A549 (cell line): ENCODE results near the gene TTPAL. TPM values are rescaled to one million over a fixed set of nuclear protein-coding genes. Genes with fewer than 3 reads are reported as not detected.

Source experiments
- ATAC-seq, 2 experiments: fragments of 200-7000 bp in 1 of 2; fragments of >200 bp in 1 of 2; cut with Nextera tagmentation in 1 of 2; cut with Tn5 transposase in 1 of 2; 3 replicates each; pipeline versions ENCODE4 v1.8.0 to v1.9.1; 2018 to 2020; ENCODE audit warnings: mild to moderate bottlenecking in 1 of 2, moderate library complexity in 1 of 2
- CTCF ChIA-PET: fragments of 300-600 bp; sonication (Branson Sonifier 250); formaldehyde crosslinking; extraction: SDS; loops from one replicate; lab custom pipeline; 2021; ENCODE audit warnings: antibody characterized with exemption, inconsistent platforms; lab: Yijun Ruan, JAX
- POLR2A ChIA-PET: fragments of 350-600 bp; formaldehyde crosslinking; extraction: SDS; loops from one replicate; lab custom pipeline; 2021; ENCODE audit warnings: antibody characterized with exemption, inconsistent platforms; lab: Yijun Ruan, JAX
- DNase-seq, 2 experiments: peaks; one replicate each; pipeline versions ENCODE4 v3.0.0 to v3.0.0-alpha.2; 2011 to 2016; ENCODE audit warnings: low read depth in 1 of 2, low spot score in 1 of 2
- FAIRE-seq: peaks from 2 replicates; lab custom pipeline; 2011; peaks lifted over from hg19 to GRCh38; lab: Jason Lieb, UNC
- H3K27ac ChIP-seq, 2 experiments: fragments of >200 bp; sonication (Bioruptor Twin); formaldehyde crosslinking; 3 replicates each; pipeline ENCODE4 v1.5.1; 2016 to 2017
- H3K4me1 ChIP-seq: fragments of >200 bp; sonication (Bioruptor Twin); formaldehyde crosslinking; 3 replicates; pipeline ENCODE4 v1.6.1; 2016
- H3K4me2 ChIP-seq: fragments of >200 bp; sonication (Bioruptor Twin); formaldehyde crosslinking; 3 replicates; pipeline ENCODE4 v1.6.1; 2016
- H3K4me3 ChIP-seq: fragments of >200 bp; sonication (Bioruptor Twin); formaldehyde crosslinking; 3 replicates; pipeline ENCODE4 v1.5.1; 2016
- H3K9me3 ChIP-seq: fragments of >200 bp; sonication (Bioruptor Twin); formaldehyde crosslinking; 3 replicates; pipeline ENCODE4 v1.6.1; 2016
- BCL3 ChIP-seq: fragments of >200 bp; sonication (Bioruptor Twin); formaldehyde crosslinking; IDR thresholded peaks from 3 replicates; pipeline ENCODE4 v1.6.1; 2016
- BHLHE40 ChIP-seq: IDR thresholded peaks from 2 replicates; pipeline ENCODE4 v1.6.1; 2012; ENCODE audit warnings: low read depth, low read length, inconsistent platforms
- CBX8 ChIP-seq: fragments of 200-600 bp; sonication (generic); IDR thresholded peaks from 2 replicates; pipeline ENCODE4 v1.6.1; 2016
- CEBPB ChIP-seq, 2 experiments: fragments of >200 bp in 1 of 2; sonication (Bioruptor Twin) in 1 of 2; formaldehyde crosslinking in 1 of 2; IDR thresholded peaks; 2 replicates each; pipeline ENCODE4 v1.6.1; 2012 to 2016
- EHMT2 ChIP-seq: fragments of 200-600 bp; sonication (generic); IDR thresholded peaks from 2 replicates; pipeline ENCODE4 v1.6.1; 2016; ENCODE audit warnings: antibody characterized with exemption, low read depth, mild to moderate bottlenecking, moderate library complexity
- FOSB ChIP-seq: fragments of 250-450 bp; sonication (Bioruptor Pico); IDR thresholded peaks from 2 replicates; pipeline ENCODE4 v1.5.0; 2020; ENCODE audit warnings: mild to moderate bottlenecking, moderate library complexity
- GATA3 ChIP-seq: IDR thresholded peaks from 2 replicates; pipeline ENCODE4 v1.6.1; 2012; ENCODE audit warnings: borderline replicate concordance
- HEYL ChIP-seq: fragments of 250-450 bp; sonication (Bioruptor Pico); IDR thresholded peaks from 2 replicates; pipeline ENCODE4 v1.8.0; 2021; ENCODE audit warnings: mild to moderate bottlenecking, moderate library complexity
- HOXB13 ChIP-seq: fragments of 250-450 bp; sonication (Bioruptor Pico); IDR thresholded peaks from 2 replicates; pipeline ENCODE4 v1.5.0; 2020; ENCODE audit warnings: low read depth, mild to moderate bottlenecking, moderate library complexity
- HOXB5 ChIP-seq: fragments of 250-450 bp; sonication (Bioruptor Pico); IDR thresholded peaks from 2 replicates; pipeline ENCODE4 v1.5.0; 2020; ENCODE audit warnings: mild to moderate bottlenecking, moderate library complexity
- KDM1A ChIP-seq: fragments of 200-600 bp; sonication (generic); IDR thresholded peaks from 2 replicates; pipeline ENCODE4 v1.6.1; 2016; ENCODE audit warnings: low read depth, mild to moderate bottlenecking
- KDM5A ChIP-seq: fragments of 200-600 bp; sonication (generic); IDR thresholded peaks from 2 replicates; pipeline ENCODE4 v1.6.1; 2016; ENCODE audit warnings: antibody characterized with exemption, mild to moderate bottlenecking
- MYC ChIP-seq: IDR thresholded peaks from 2 replicates; pipeline ENCODE4 v1.6.1; 2012; ENCODE audit warnings: mild to moderate bottlenecking, inconsistent platforms, low read length, improper control_type of control experiment, borderline replicate concordance
- NFE2L2 ChIP-seq: fragments of 150-350 bp; conservative IDR thresholded peaks from 2 replicates; pipeline ENCODE4 v1.6.1; 2014; ENCODE audit warnings: low read length
- NR3C1 ChIP-seq: fragments of >200 bp; sonication (Bioruptor Twin); formaldehyde crosslinking; IDR thresholded peaks from 3 replicates; pipeline ENCODE4 v1.6.1; 2017
- PHF8 ChIP-seq: fragments of 200-600 bp; sonication (generic); IDR thresholded peaks from 2 replicates; pipeline ENCODE4 v1.6.1; 2016; ENCODE audit warnings: low read depth, mild to moderate bottlenecking, antibody characterized with exemption, moderate library complexity, borderline replicate concordance
- POLR2A ChIP-seq: IDR thresholded peaks from 2 replicates; pipeline ENCODE4 v1.6.1; 2012; ENCODE audit warnings: mild to moderate bottlenecking, low read length
- RAD21 ChIP-seq, 2 experiments: fragments of >200 bp in 1 of 2; sonication (Bioruptor Twin) in 1 of 2; formaldehyde crosslinking in 1 of 2; IDR thresholded peaks in 1 of 2; conservative IDR thresholded peaks in 1 of 2; 2 replicates in 1 of 2; 3 replicates in 1 of 2; pipeline ENCODE4 v1.6.1; 2012 to 2018; ENCODE audit warnings: inconsistent platforms in 1 of 2
- RARB ChIP-seq: fragments of 250-450 bp; sonication (Bioruptor Pico); IDR thresholded peaks from 2 replicates; pipeline ENCODE4 v1.8.0; 2021; ENCODE audit warnings: mild to moderate bottlenecking, moderate library complexity
- RCOR1 ChIP-seq: fragments of 150-350 bp; IDR thresholded peaks from 2 replicates; pipeline ENCODE4 v1.6.1; 2014; ENCODE audit warnings: antibody characterized with exemption, low read length, low read depth
- SREBF2 ChIP-seq: fragments of 450-650 bp; IDR thresholded peaks from 2 replicates; pipeline ENCODE4 v1.6.1; 2014; ENCODE audit warnings: mild to moderate bottlenecking, moderate library complexity
- TP53 ChIP-seq: fragments of 250-450 bp; sonication (Bioruptor Pico); IDR thresholded peaks from 2 replicates; pipeline ENCODE4 v1.5.0; 2021; ENCODE audit warnings: mild to moderate bottlenecking, moderate library complexity
- ZC3H11A ChIP-seq: fragments of 450-650 bp; IDR thresholded peaks from 2 replicates; pipeline ENCODE4 v1.6.1; 2014; ENCODE audit warnings: antibody characterized with exemption, mild to moderate bottlenecking
- ZSCAN20 ChIP-seq: fragments of 250-450 bp; sonication (Bioruptor Pico); IDR thresholded peaks from 2 replicates; pipeline ENCODE4 v1.8.0; 2022; ENCODE audit warnings: mild to moderate bottlenecking, moderate library complexity
- WGBS: methylation state at CpG from one replicate; pipeline ENCODE4 v1.1.6; 2017; ENCODE audit errors: missing lambda C conversion rate; 5-methylcytosine and 5-hydroxymethylcytosine counted together
- polyA plus RNA-seq, 4 experiments: library from polyadenylated mRNA; depleted of rRNA in 3 of 4; stranded (reverse); fragments of >200 nt; fragmentation: RNase III in 1 of 4; extraction: RNeasy Plus Mini Kit Qiagen cat#74134 plus additional on column Dnase treatment in 1 of 4; gene quantifications; 2 replicates in 3 of 4; 3 replicates in 1 of 4; pipeline ENCODE4 v1.2.3, GENCODE V29; 2011 to 2017
- TF ChIP-seq, protein P1 (sequence below): fragments of 450-650 bp; IDR thresholded peaks from 2 replicates; pipeline ENCODE4 v1.6.1; 2014; ENCODE audit warnings: antibody characterized with exemption
- TF ChIP-seq, protein P2 (sequence below): fragments of 250-450 bp; sonication (Bioruptor Pico); IDR thresholded peaks from 2 replicates; pipeline ENCODE4 v1.5.0; 2020; ENCODE audit warnings: low read depth, mild to moderate bottlenecking, moderate library complexity
- TF ChIP-seq, protein P3 (sequence below): IDR thresholded peaks from 2 replicates; pipeline ENCODE4 v1.6.1; 2012

The TTPAL gene
- polyA plus RNA-seq, 2 of the 4 experiments (the other 2 are of a cell fraction), result 9.1 to 9.2 TPM

- H3K4me1 ChIP-seq, result no peaks in the 10 kb centered on the region
- TF ChIP-seq RARB (CRISPR knock-in tag), result no peak
- no peak for TF ChIP-seq ZSCAN20 (CRISPR knock-in tag)
- no peak for TF ChIP-seq HOXB13 (CRISPR knock-in tag)
- no peak for TF ChIP-seq GATA3
- TF ChIP-seq HEYL, result no peak
- TF ChIP-seq FOSB (CRISPR knock-in tag), result no peak
- TF ChIP-seq, protein P1, sequence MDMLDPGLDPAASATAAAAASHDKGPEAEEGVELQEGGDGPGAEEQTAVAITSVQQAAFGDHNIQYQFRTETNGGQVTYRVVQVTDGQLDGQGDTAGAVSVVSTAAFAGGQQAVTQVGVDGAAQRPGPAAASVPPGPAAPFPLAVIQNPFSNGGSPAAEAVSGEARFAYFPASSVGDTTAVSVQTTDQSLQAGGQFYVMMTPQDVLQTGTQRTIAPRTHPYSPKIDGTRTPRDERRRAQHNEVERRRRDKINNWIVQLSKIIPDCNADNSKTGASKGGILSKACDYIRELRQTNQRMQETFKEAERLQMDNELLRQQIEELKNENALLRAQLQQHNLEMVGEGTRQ, result no peak
- TF ChIP-seq ZC3H11A, result no peak
- no peak for TF ChIP-seq TP53
- no peak for TF ChIP-seq BCL3
- TF ChIP-seq, protein P2, sequence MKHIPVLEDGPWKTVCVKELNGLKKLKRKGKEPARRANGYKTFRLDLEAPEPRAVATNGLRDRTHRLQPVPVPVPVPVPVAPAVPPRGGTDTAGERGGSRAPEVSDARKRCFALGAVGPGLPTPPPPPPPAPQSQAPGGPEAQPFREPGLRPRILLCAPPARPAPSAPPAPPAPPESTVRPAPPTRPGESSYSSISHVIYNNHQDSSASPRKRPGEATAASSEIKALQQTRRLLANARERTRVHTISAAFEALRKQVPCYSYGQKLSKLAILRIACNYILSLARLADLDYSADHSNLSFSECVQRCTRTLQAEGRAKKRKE (CRISPR knock-in tag), result no peak
- TF ChIP-seq HOXB5 (CRISPR knock-in tag), result no peak
- no peak for TF ChIP-seq KDM5A
- TF ChIP-seq RCOR1, result no peak
- no peak for TF ChIP-seq CEBPB (IDR thresholded peaks at IDR 0.05)
- no peak for TF ChIP-seq KDM1A
- TF ChIP-seq NR3C1, result no peak
- no peak for TF ChIP-seq RAD21 (conservative IDR thresholded peaks at IDR 0.05 in 1 of 2, IDR thresholded peaks at IDR 0.05 in 1 of 2)
- TF ChIP-seq SREBF2, result no peak
- no peak for TF ChIP-seq MYC
- no peaks in the 10 kb centered on the region for H3K9me3 ChIP-seq
- ChIA-PET POLR2A (no interaction called here), CTCF (interaction anchor here (0.9 to 23.5 kb wide), 5 partner anchors 13 to 235 kb away, joined by 4 to 440 read pairs (median 6); partner anchors contain the start of gene TTPAL)
- FAIRE-seq, result no peak
- 64% methylated on average over 7 of the region's 7 CpGs for WGBS
- no peak for ATAC-seq
- DNase-seq, result no peak
- no peak overlapping the region for H3K4me3 ChIP-seq
- no peak overlapping the region for H3K27ac ChIP-seq
- H3K4me2 ChIP-seq, result no peak overlapping the region
Measured at GRCh38 chr20:44454306-44454963, 21.2 kb upstream of the TTPAL start.

DNA sequence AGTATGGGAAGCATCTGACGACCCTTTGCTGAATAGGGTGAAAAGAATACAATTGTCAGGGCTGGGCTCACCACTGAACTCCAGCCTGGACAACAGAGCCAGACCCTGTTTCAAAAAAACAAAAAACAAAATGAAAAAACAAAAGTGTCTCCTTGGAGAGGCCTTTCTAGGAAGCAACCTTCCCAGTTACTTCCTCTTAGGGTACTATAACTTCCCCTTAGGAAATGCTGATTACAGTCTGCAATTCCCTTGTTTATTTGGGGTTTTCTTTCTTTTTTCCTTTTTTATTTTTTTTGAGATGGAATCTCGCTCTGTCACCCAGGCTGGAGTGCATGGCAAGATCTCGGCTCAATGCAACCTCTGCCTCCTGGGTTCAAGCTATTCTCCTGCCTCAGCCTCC, 20.5 kb upstream of the TTPAL start:
- Histone ChIP-seq H3K27ac (no peak overlapping the region), H3K9me3 (no peaks in the 10 kb centered on the region), H3K4me2 (no peak overlapping the region), H3K4me3 (no peak overlapping the region), H3K4me1 (no peaks in the 10 kb centered on the region)
- CTCF ChIA-PET, result interaction anchor here (1.1 to 23.5 kb wide), 5 partner anchors 14 to 236 kb away, joined by 3 to 440 read pairs (median 6); no protein-coding TSS in a partner anchor
- DNase-seq (no peak), ATAC-seq (no peak), FAIRE-seq (no peak)
- TF ChIP-seq, protein P3, sequence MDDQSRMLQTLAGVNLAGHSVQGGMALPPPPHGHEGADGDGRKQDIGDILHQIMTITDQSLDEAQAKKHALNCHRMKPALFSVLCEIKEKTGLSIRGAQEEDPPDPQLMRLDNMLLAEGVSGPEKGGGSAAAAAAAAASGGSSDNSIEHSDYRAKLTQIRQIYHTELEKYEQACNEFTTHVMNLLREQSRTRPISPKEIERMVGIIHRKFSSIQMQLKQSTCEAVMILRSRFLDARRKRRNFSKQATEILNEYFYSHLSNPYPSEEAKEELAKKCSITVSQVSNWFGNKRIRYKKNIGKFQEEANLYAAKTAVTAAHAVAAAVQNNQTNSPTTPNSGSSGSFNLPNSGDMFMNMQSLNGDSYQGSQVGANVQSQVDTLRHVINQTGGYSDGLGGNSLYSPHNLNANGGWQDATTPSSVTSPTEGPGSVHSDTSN, result no peak
- no peak for TF ChIP-seq CBX8
- no peak for TF ChIP-seq HOXB5 (CRISPR knock-in tag)
- TF ChIP-seq PHF8, result no peak
- TF ChIP-seq MYC, result no peak
- no peak for TF ChIP-seq BCL3
- TF ChIP-seq BHLHE40, result no peak
- TF ChIP-seq, protein P1, result no peak
- TF ChIP-seq NFE2L2, result no peak
- TF ChIP-seq SREBF2, result no peak
- TF ChIP-seq CEBPB (IDR thresholded peaks at IDR 0.05), result no peak
- TF ChIP-seq POLR2A, result no peak
- TF ChIP-seq EHMT2, result no peak
- TF ChIP-seq, all 56 proteins: peak for 0
- WGBS, result 77% methylated on average over 3 of the region's 3 CpGs
- POLR2A ChIA-PET, result no interaction called here
